Peyer's patch (tissue), 4 donors: ENCODE data around the gene ZNHIT2.

Experiments used
- POLR2A ChIP-seq, 2 donors: fragments of 450-650 bp; IDR thresholded peaks; one replicate each; pipeline ENCODE4 v1.5.1; 2017; ENCODE audit warnings: antibody characterized with exemption in 2 of 2, mild to moderate bottlenecking in 2 of 2, moderate library complexity in 2 of 2
- TF ChIP-seq, protein P1 (sequence below), 6 experiments: fragments of 450-650 bp in 4 of 6; fragments of 200-600 bp in 2 of 6; sonication (generic) in 1 of 6; IDR thresholded peaks; one replicate each; pipeline ENCODE4 v1.5.1; 2017 to 2019; ENCODE audit warnings: antibody characterized with exemption in 6 of 6, mild to moderate bottlenecking in 3 of 6, moderate library complexity in 1 of 6

DNA sequence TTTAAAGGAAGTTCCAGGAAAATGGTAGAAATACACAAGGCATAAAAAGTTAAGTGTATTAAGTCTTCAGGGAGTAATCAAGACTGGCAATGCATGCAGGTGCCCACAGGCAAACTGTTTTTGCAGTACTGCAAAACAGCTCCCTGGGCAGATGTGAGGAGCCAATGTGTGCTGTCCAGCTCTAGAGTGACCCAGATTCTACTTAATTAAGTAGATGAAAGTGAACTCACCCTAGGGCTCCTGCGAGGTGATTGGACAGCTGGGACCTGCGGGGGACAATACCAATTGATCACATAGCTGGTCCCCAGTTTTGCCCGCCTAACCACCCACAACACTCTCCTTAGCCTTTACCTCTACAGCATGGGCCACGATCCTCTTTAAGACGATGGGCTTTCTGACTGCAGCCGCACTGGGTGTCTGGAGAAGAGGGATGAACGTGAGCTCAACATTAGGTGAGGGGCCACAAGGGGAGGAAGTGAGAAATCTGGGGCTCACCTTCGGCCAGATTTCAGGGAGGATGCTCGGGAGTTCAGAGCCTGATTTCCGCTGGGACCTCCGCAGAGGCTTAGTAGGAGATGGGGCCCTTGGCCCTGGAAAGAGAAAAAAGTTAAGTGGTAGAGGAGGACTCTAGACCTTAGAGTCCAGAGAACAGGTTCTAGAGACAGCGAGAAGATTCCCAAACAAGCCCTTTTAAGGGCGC, 34.2 kb downstream of the ZNHIT2 start:
- TF ChIP-seq, protein P1, sequence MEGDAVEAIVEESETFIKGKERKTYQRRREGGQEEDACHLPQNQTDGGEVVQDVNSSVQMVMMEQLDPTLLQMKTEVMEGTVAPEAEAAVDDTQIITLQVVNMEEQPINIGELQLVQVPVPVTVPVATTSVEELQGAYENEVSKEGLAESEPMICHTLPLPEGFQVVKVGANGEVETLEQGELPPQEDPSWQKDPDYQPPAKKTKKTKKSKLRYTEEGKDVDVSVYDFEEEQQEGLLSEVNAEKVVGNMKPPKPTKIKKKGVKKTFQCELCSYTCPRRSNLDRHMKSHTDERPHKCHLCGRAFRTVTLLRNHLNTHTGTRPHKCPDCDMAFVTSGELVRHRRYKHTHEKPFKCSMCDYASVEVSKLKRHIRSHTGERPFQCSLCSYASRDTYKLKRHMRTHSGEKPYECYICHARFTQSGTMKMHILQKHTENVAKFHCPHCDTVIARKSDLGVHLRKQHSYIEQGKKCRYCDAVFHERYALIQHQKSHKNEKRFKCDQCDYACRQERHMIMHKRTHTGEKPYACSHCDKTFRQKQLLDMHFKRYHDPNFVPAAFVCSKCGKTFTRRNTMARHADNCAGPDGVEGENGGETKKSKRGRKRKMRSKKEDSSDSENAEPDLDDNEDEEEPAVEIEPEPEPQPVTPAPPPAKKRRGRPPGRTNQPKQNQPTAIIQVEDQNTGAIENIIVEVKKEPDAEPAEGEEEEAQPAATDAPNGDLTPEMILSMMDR (IDR thresholded peaks at IDR 0.05): no peak
- no peak for TF ChIP-seq POLR2A (IDR thresholded peaks at IDR 0.05)
